Measurements from ENCODE around the gene GCN1. TPM values are rescaled to one million over a fixed set of nuclear protein-coding genes. Genes with fewer than 3 reads are reported as not detected.

The GCN1 gene
- total RNA-seq, 1 donor from 2014 or later = 130 TPM

- Mint-ChIP-seq H3K27me3 (no peaks in the 10 kb centered on the region), H3K4me1 (ENCODE audit: unreplicated experiment) (no peaks in the 10 kb centered on the region), H3K36me3 (peaks cover 25% of the 10 kb centered on the region), H3K27ac (no peak overlapping the region), H3K9me3 (no peaks in the 10 kb centered on the region), H3K4me3 (no peak overlapping the region)
- no peak for TF ChIP-seq CTCF (conservative IDR thresholded peaks at IDR 0.05)
- no peak for DNase-seq (ENCODE audit: extremely low spot score, unreplicated experiment)
Measured at GRCh38 chr12:120138366-120138765, 56.1 kb downstream of the GCN1 start.

GRCh38 chr12:120137833-120138232, 56.7 kb downstream of the GCN1 start:
- DNase-seq (ENCODE audit: extremely low spot score, unreplicated experiment) = no peak
- Mint-ChIP-seq H3K9me3 (no peaks in the 10 kb centered on the region), H3K4me3 (no peak overlapping the region), H3K4me1 (ENCODE audit: unreplicated experiment) (no peaks in the 10 kb centered on the region), H3K27me3 (no peaks in the 10 kb centered on the region), H3K36me3 (peaks cover 25% of the 10 kb centered on the region), H3K27ac (no peak overlapping the region)
- TF ChIP-seq CTCF (conservative IDR thresholded peaks at IDR 0.05) = no peak

GRCh38 chr12:120136093-120136770, 58.3 kb downstream of the GCN1 start:
- no peaks in the 10 kb centered on the region for H3K9me3 Mint-ChIP-seq
- TF ChIP-seq CTCF (conservative IDR thresholded peaks at IDR 0.05) = no peak
- H3K27me3 Mint-ChIP-seq = no peaks in the 10 kb centered on the region
- peaks cover 22% of the 10 kb centered on the region for H3K36me3 Mint-ChIP-seq
- no peaks in the 10 kb centered on the region for H3K4me1 Mint-ChIP-seq (ENCODE audit: unreplicated experiment)
- DNase-seq (ENCODE audit: extremely low spot score, unreplicated experiment) = no peak
- no peak overlapping the region for H3K4me3 Mint-ChIP-seq
- peak overlapping the region; percentile 65 for H3K27ac Mint-ChIP-seq

- no peaks in the 10 kb centered on the region for H3K9me3 Mint-ChIP-seq
- no peak overlapping the region for H3K27ac Mint-ChIP-seq
- no peak overlapping the region for H3K4me3 Mint-ChIP-seq
- peaks cover 12% of the 10 kb centered on the region for H3K36me3 Mint-ChIP-seq
- no peak for TF ChIP-seq CTCF (conservative IDR thresholded peaks at IDR 0.05)
- no peak for DNase-seq (ENCODE audit: extremely low spot score, unreplicated experiment)
- H3K27me3 Mint-ChIP-seq = no peaks in the 10 kb centered on the region
- no peaks in the 10 kb centered on the region for H3K4me1 Mint-ChIP-seq (ENCODE audit: unreplicated experiment)
Measured at GRCh38 chr12:120134307-120134980, 60.1 kb downstream of the GCN1 start.

- no peak for TF ChIP-seq CTCF (conservative IDR thresholded peaks at IDR 0.05)
- Mint-ChIP-seq H3K4me3 (no peak overlapping the region), H3K27me3 (no peaks in the 10 kb centered on the region), H3K36me3 (peaks cover 9% of the 10 kb centered on the region), H3K9me3 (no peaks in the 10 kb centered on the region), H3K27ac (no peak overlapping the region), H3K4me1 (ENCODE audit: unreplicated experiment) (no peaks in the 10 kb centered on the region)
- DNase-seq (ENCODE audit: extremely low spot score, unreplicated experiment) = no peak
Measured at GRCh38 chr12:120132863-120133385, 61.6 kb downstream of the GCN1 start.

Data from type B pancreatic cell (in vitro differentiated cells).